ENCODE data around the gene MLF2. TPM values are rescaled to one million over a fixed set of nuclear protein-coding genes. Genes with fewer than 3 reads are reported as not detected.

MLF2 gene
- total and polyA plus RNA-seq, 10 of the 15 experiments (the other 5 are each of a cell fraction or from before 2014, with no cell fraction given), result 13.5 to 222 (median 130) TPM

- TF ChIP-seq, protein P1, sequence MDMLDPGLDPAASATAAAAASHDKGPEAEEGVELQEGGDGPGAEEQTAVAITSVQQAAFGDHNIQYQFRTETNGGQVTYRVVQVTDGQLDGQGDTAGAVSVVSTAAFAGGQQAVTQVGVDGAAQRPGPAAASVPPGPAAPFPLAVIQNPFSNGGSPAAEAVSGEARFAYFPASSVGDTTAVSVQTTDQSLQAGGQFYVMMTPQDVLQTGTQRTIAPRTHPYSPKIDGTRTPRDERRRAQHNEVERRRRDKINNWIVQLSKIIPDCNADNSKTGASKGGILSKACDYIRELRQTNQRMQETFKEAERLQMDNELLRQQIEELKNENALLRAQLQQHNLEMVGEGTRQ (IDR thresholded peaks at IDR 0.05; ENCODE audit: borderline replicate concordance, low read depth, low read length), result no peak
- TF ChIP-seq RAD21 (IDR thresholded peaks at IDR 0.05; ENCODE audit: insufficient read depth, low read depth, low read length) (peak; percentile 67), SMC3 (IDR thresholded peaks at IDR 0.05; ENCODE audit: borderline replicate concordance, low read length) (peak; percentile 75), E2F4 (IDR thresholded peaks at IDR 0.05; ENCODE audit: low read depth, low read length) (no peak), IRF4 (IDR thresholded peaks at IDR 0.05; ENCODE audit: low read depth, low read length) (no peak), MXI1 (IDR thresholded peaks at IDR 0.05; ENCODE audit: low read depth, low read length) (no peak)
Observed at GRCh38 chr12:6735448-6736191, 17.3 kb downstream of the MLF2 start (continued).

- no peaks in the 10 kb centered on the region for H3K27me3 ChIP-seq (replicated peaks in 1 of 2; ENCODE audit: control insufficient read depth in 2 of 2, insufficient read depth in 2 of 2, low read length in 1 of 2)
- TF ChIP-seq SMARCA5 (IDR thresholded peaks at IDR 0.05) (no peak), HDAC2 (IDR thresholded peaks at IDR 0.05) (no peak), HSF1 (IDR thresholded peaks at IDR 0.05; ENCODE audit: low read depth, low read length) (no peak), JUNB (IDR thresholded peaks at IDR 0.05) (no peak), SREBF2 (IDR thresholded peaks at IDR 0.05; ENCODE audit: low read length) (no peak), KDM1A (IDR thresholded peaks at IDR 0.05; ENCODE audit: borderline replicate concordance) (no peak), IKZF1 (conservative IDR thresholded peaks at IDR 0.05) (no peak), NFIC (IDR thresholded peaks at IDR 0.05; ENCODE audit: low read depth, low read length) (no peak), POLR2AphosphoS2 (IDR thresholded peaks at IDR 0.05; ENCODE audit: low read depth, low read length) (no peak)
- no peaks in the 10 kb centered on the region for H3K79me2 ChIP-seq (ENCODE audit: control insufficient read depth, insufficient read depth, low read length)
- H3K4me2 ChIP-seq (ENCODE audit: control insufficient read depth, insufficient read depth), result no peak overlapping the region
- no peak overlapping the region for H3K4me3 ChIP-seq
- DNase-seq (ENCODE audit: low read depth, low spot score) (no peak), FAIRE-seq (no peak), ATAC-seq (no peak)
- ChIA-PET SMC1A (ENCODE audit: uncharacterized antibody, unreplicated experiment) (interaction anchor here (0.5 to 1.4 kb wide), 4 partner anchors 10 to 94 kb away, joined by 3 to 5 read pairs (median 4); partner anchors contain the start of genes MLF2 and P3H3), RAD21 (ENCODE audit: unreplicated experiment) (interaction anchor here (1.2 to 2.1 kb wide), 2 partner anchors 18 to 32 kb away, joined by 4 to 7 read pairs; partner anchors contain the start of genes MLF2 and PTMS), POLR2A (interaction anchor here (0.6 to 2.1 kb wide), 3 partner anchors 18 to 179 kb away, joined by 3 to 6 read pairs (median 4); partner anchors contain the start of gene MLF2), CTCF (interaction anchor here (0.8 to 4.7 kb wide), 3 partner anchors 11 to 100 kb away, joined by 3 to 23 read pairs (median 11); partner anchors contain the start of gene COPS7A)
- H3K27ac ChIP-seq (ENCODE audit: control insufficient read depth, insufficient read depth), result no peak overlapping the region
- H3K36me3 ChIP-seq (ENCODE audit: control insufficient read depth in 2 of 2, insufficient read depth in 2 of 2, low read length in 1 of 2), result peaks cover 2 to 3% of the 10 kb centered on the region in 2 experiments; a peak in 3 of 4 replicates
- in situ Hi-C loops (cut with MboI), result no loop called here
- no TSS peak for BruUV-seq (replicated peaks)
- WGBS (ENCODE audit: insufficient coverage, insufficient replicate concordance, low lambda C conversion rate, missing lambda C conversion rate), result 91% methylated on average over 10 of the region's 10 CpGs
- intact Hi-C loops (cut with micrococcal nuclease; ENCODE audit: unreplicated experiment), result loop anchor here (5.0 kb wide), 2 partner anchors 43 to 93 kb away; partner anchors contain the start of gene P3H3
- H3K9ac ChIP-seq (ENCODE audit: control insufficient read depth, insufficient read depth, low read length), result no peak overlapping the region
- no peaks in the 10 kb centered on the region for H4K20me1 ChIP-seq (ENCODE audit: control insufficient read depth, insufficient read depth)
- no peak overlapping the region for H2AFZ ChIP-seq (ENCODE audit: control insufficient read depth, low read depth, low read length)
- H3K4me1 ChIP-seq (ENCODE audit: control insufficient read depth, insufficient read depth, low read length), result peaks cover 5% of the 10 kb centered on the region; the same call in 1 of the 2 replicates
- H3K9me3 ChIP-seq (replicated peaks; ENCODE audit: control insufficient read depth, insufficient read depth, low read length), result no peaks in the 10 kb centered on the region
Observed at GRCh38 chr12:6734506-6735387, 18.2 kb downstream of the MLF2 start.

All from GM12878 (cell line).